ENCODE data around the gene PMPCB.

The PMPCB gene

DNA sequence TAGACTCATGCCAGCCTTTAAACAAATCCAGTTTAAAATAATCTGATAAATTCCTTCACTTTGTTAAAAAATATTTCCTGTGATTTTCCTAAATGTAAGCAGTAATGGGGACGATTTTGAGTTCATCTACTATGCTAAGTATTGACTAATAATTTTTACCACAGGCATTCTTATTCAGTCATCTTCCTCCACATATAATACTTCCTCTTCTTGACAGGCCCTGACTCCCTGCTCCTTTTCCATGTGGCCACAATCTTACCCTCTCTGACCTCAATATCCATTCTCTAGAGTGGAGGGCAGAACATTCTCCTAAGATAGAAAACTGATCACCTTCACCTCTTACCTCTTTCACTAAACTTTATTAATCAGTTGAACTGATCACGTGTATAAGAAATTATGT, 39.5 kb downstream of the PMPCB start:
- no peak for DNase-seq

DNA sequence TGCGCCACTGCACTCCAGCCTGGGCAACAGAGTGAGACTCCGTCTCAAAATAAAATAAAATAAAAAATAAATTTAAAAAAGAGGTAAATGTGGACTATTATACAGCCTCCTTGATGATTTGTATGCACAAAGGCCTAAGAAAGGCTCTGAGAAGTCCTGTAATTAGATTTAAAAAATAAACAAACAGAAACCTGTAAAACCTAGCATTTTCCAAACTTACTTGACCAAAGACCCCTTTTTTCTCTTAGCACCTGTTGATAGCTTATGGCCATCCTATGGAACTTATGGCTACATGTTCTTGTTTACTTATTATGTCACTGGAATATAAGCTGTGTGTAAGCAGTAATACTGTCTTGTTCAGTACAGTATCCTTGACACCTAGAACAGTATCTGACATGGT, 41.6 kb downstream of the PMPCB start:
- no peak for DNase-seq

DNA sequence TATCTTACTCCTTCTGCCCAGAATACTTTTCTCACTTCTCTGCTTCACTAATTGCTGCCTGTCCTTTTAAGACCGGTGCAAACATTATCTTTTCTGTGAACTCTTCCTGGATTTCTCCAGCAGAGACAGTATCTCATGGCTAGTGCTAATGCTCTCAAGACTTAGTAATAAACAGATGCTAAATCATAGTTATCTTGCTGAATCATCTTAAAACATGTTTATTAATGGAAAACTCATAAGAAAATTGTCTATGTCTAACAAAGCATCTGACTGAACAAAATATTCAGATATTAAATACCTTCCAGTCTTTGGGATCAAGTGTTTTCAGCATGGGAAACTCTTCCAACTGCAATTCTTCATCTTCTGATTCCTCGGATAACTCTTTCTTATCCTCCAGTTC, 44.2 kb downstream of the PMPCB start:
- no peak for DNase-seq

DNA sequence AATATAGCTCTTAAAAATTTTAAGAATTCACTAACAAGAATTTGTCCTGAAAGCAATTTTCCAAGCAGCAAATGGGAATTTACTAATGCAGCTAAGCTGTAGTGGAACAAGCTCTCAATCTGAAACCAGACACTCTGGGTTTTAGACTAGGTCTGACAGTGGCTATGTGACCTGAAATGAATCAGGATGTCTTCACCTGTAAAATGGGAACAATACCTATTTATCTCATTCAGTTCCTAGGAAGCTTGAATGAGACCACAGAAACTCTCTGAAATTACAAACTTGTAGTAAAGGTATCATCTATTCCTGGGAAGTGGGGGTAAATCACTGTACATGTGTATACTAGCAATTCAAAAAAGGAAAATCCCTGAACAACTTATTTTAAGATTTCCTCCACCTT, 46.1 kb downstream of the PMPCB start:
- DNase-seq = no peak

DNA sequence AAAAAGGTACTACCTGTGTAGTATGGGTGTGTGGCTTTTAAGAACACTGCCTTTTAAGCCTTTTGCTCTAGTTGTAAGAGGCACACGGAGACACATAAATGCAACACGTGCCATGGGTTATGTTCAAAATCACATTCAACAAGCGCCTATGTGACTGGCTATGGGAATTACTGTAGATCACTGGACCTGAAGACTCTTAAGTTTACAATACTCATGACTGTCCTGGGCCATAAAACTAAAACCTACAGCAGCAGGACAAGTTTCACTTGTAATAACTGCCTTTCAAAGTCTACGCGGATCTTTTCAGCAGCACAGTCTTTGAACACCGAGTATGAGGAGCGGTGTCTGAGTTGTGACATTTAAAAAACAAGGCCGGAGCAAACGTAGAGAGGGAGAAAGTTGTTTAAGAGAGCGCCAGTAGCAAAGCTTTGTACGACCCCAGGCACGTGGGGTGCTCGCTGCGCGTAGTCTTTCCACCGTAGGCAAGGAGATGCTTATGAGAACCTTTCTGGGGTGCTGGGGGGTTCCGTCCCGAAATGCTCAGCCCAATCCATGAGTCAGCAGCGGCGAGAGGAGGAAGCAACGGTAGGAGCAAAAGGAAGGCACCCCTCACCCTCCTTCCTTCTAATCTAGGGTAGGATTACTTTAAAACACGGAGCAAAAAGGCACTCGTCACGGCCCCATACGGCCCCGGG, 46.7 kb downstream of the PMPCB start:
- no peak for DNase-seq

DNA sequence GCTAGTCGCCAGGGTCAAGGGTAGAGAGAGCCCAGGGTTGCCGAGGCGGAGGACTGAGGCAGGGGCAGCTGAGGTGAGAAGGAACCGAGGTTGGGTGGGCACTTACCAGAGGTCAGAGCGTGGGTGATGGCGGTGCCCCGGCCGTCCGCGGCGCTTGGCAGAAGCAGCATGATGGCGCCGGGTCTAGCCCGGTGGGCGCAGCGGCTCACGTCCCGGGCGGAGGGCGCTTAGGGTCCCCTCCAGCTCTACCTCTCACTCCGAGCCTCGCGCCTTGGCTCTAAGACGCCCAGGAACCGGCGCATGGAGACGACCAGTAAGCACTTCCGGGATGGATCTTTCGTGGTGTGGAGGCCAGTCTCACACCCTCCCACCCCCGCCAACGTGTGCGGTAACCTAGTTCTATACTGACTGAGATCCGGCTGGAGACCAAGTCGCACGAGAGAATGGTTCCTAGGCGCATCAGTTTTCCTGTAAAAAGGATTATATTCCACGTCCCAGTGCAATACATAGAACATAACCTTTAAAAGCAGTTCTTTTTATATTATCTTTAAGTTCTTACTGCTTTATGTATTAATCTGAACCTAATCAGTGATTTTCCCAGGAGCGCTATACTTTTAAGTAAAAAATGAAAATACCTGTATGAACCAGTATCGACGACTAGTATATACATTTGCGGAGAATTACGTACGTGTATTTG, 47.4 kb downstream of the PMPCB start, which contains the start of gene DNAJC2:
Gene DNAJC2, minus strand, starts transcription at position 315 of the 697 bp plus-strand sequence. Its CDS starts 145 bp downstream, at position 170.
- peak; percentile 82 to 90 for DNase-seq

DNA sequence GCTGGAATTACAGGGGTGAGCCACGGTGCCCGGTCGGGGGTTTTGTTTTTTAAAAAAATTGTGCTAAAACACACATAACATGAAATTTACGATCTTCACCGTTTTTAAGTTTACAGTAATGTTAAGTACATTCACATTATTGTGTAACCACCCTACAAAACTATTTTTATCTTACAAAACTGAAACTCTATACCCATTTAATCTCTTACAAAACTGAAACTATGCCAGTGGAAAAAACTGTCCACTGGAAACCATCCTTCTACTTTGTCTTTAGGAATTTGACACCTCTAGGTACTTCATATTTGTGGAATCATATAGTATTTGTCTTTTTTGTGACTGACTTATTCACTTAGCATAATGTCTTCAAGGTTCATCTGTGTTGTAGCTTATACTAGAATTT, 49.2 kb downstream of the PMPCB start:
- no peak for DNase-seq

DNA sequence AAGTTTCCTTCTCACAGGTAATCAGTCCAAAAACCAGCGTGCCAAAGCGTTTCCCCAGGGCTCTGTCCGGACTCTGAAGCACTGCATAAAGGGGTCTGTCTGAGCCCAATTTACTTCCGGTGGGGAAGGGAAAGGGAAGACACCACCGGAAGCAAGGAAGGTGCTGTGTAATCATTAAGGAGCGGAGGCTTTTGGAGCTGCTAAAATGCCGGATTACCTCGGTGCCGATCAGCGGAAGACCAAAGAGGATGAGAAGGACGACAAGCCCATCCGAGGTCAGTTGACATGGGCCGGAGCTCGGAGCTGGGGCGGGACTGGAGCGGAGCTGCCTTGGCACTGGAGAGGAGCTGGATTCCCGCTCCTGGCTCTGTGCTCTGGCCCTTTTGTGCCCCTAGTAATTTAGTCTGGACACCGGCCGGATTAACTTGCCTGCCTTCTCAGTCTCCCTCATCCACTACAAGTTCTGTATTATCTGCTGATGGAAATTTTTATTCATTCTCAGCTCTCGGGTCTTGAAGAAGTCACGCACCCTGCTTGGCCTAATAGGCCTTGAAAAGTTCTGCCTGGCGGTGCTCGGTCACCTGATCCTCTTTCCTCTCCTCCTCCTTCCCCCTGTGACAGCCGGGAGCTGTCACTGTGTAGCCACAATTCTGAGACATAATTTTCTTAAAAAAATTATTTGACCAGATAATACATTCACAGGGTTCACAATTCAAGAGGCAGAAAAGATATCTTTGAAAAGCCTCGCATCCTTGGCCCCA, 50.5 kb downstream of the PMPCB start, which contains the start of gene PSMC2:
Gene PSMC2, plus strand, starts transcription at position 137 of the 761 bp plus-strand sequence. Its CDS starts 69 bp downstream, at position 206.
- peak; percentile 83 to 85 for DNase-seq

DNA sequence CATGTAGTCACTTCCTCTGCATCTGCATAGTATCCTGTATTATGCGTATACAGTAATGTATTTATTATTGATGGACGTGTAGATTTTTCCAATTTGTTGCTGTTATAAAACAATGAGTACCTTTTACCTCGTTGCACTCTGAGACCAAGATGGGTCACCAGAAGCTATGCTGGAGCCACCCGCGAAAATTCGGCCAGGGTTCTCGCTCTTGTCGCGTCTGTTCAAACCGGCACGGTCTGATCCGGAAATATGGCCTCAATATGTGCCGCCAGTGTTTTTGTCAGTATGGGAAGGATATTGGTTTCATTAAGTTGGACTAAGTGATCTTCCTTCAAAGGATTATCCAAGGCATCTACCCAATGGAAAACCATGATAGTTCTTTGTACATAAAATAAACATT, 51.2 kb downstream of the PMPCB start:
- no peak for DNase-seq

DNA sequence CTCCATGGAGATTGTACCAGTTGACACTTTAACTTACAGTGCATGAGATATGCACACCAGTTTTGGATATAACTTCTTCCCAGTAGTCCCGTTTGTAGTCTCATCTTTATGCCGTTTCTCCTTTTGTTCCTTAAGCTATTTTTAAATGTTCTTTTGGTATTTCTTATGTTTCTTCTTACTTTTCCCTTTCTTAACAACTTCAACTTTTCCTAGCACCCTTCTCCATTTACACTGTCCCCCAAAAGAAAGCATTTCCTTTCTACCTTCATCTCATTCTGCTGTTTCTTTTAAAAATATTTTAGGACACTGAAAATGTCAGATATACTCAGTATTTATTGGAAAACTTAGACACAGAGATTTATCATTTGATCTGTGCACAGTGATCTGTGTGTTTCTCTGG, 51.7 kb downstream of the PMPCB start:
- no peak for DNase-seq

DNA sequence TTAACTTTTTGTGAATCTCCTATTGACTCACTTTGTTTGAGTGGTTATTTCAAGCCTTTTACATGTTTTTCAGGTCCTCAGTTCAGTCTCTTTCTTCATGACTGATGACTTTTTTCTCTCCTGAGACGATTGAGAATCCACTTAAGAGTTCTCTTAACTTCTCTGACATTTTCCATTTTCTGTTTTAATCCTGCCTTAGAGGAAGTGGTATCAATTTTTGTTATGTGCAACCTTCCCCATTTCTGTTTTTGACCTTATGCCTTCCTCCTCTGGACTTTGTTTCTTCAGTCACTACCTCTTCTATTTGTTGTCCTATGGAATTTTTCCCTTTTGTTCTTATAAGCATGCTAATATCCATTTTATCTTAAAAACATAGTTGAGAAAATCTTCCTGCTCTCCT, 52.6 kb downstream of the PMPCB start:
- DNase-seq = no peak

Data from NCI-H446 (cell line).